ENCODE measurements around the gene OSBPL10.

- TF ChIP-seq, protein P1, sequence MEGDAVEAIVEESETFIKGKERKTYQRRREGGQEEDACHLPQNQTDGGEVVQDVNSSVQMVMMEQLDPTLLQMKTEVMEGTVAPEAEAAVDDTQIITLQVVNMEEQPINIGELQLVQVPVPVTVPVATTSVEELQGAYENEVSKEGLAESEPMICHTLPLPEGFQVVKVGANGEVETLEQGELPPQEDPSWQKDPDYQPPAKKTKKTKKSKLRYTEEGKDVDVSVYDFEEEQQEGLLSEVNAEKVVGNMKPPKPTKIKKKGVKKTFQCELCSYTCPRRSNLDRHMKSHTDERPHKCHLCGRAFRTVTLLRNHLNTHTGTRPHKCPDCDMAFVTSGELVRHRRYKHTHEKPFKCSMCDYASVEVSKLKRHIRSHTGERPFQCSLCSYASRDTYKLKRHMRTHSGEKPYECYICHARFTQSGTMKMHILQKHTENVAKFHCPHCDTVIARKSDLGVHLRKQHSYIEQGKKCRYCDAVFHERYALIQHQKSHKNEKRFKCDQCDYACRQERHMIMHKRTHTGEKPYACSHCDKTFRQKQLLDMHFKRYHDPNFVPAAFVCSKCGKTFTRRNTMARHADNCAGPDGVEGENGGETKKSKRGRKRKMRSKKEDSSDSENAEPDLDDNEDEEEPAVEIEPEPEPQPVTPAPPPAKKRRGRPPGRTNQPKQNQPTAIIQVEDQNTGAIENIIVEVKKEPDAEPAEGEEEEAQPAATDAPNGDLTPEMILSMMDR (conservative IDR thresholded peaks at IDR 0.05 in 1 of 2, IDR thresholded peaks at IDR 0.05 in 1 of 2; ENCODE audit: low read depth in 1 of 2, low read length in 2 of 2), result no peak
- no peak for TF ChIP-seq EZH2 (IDR thresholded peaks at IDR 0.05; ENCODE audit: low read length, missing control alignments)
These were observed 18.3 kb downstream of the OSBPL10 start for GRCh38 chr3:31962801-31963205.

Data from fibroblast of lung (primary cell).